Heart right ventricle (tissue), 16 donors: ENCODE measurements around the gene DHCR7. TPM values are rescaled to one million over a fixed set of nuclear protein-coding genes. Genes with fewer than 3 reads are reported as not detected.

Experiments
- ATAC-seq, 8 donors: fragments of 200-7000 bp; cut with Tn5 transposase; one replicate each; pipeline ENCODE4 v1.9.1; 2020; ENCODE audit warnings: mild to moderate bottlenecking in 8 of 8, moderate library complexity in 8 of 8, moderate number of reproducible peaks in 1 of 8
- DNase-seq, 2 donors: peaks; one replicate each; pipeline ENCODE4 v3.0.0-alpha.2; 2020
- H3K27ac ChIP-seq, 10 donors: fragments of 200-600 bp; sonication (generic) in 2 of 10; one replicate each; pipeline versions ENCODE4 v1.5.0 to v1.8.0; 2020 to 2022; ENCODE audit warnings: mild to moderate bottlenecking in 3 of 10
- H3K27me3 ChIP-seq, 7 donors: fragments of 200-600 bp; one replicate each; pipeline ENCODE4 v1.8.0; 2021 to 2022; ENCODE audit warnings: mild to moderate bottlenecking in 2 of 7
- H3K36me3 ChIP-seq, 9 donors: fragments of 200-600 bp; sonication (generic) in 1 of 9; one replicate each; pipeline versions ENCODE4 v1.5.0 to v1.8.0; 2020 to 2022; ENCODE audit warnings: mild to moderate bottlenecking in 2 of 9
- H3K4me1 ChIP-seq, 9 donors: fragments of 200-600 bp; sonication (generic) in 1 of 9; one replicate each; pipeline versions ENCODE4 v1.5.0 to v1.8.0; 2020 to 2022; ENCODE audit warnings: mild to moderate bottlenecking in 4 of 9
- H3K4me3 ChIP-seq, 10 donors: fragments of 200-600 bp; sonication (generic) in 2 of 10; one replicate each; pipeline versions ENCODE4 v1.5.0 to v1.8.0; 2020 to 2022; ENCODE audit warnings: mild to moderate bottlenecking in 7 of 10, moderate library complexity in 2 of 10
- H3K9me3 ChIP-seq, 11 donors: fragments of 200-600 bp in 10 of 11; sonication (generic) in 2 of 11; one replicate each; pipeline versions ENCODE4 v1.5.0 to v1.8.0; 2013 to 2022; ENCODE audit warnings: mild to moderate bottlenecking in 2 of 11, control low read depth in 1 of 11, moderate library complexity in 1 of 11
- WGBS, 2 donors: extraction: QIAGEN DNeasy Blood & Tissue Kit; methylation state at CpG; one replicate each; pipeline ENCODE4 v1.1.7; 2013; ENCODE audit warnings: inconsistent platforms in 1 of 2; 5-methylcytosine and 5-hydroxymethylcytosine counted together
- intact Hi-C, 10 donors: fragments of 100-400 bp; cut with DNase I; formaldehyde crosslinking; loops; one replicate each; pipeline versions ENCODE4 v1.11.1 to v1.14.2; 2022
- polyA plus RNA-seq, 2 donors: library from polyadenylated mRNA; stranded (reverse); fragments of 200-250 nt; gene quantifications; one replicate each; pipeline ENCODE4 v1.2.3, GENCODE V29; 2013
- total RNA-seq, 10 donors: library from RNA; stranded (reverse); fragmentation: NEBNext Ultra II Directional in 3 of 10; extraction: Animal tissue kit (Norgen Biotek cat#: 25700) in 3 of 10; gene quantifications; one replicate each; pipeline versions ENCODE4 v1.2.1 to v1.2.4, GENCODE V29; 2021 to 2023
- TF ChIP-seq, protein P1 (sequence below), 9 donors: fragments of 200-600 bp; sonication (generic) in 2 of 9; IDR thresholded peaks; one replicate each; pipeline versions ENCODE4 v1.5.0 to v1.8.0; 2021 to 2022; ENCODE audit warnings: antibody characterized with exemption in 9 of 9, mild to moderate bottlenecking in 5 of 9, moderate library complexity in 1 of 9
- donor health status: Arrhythmogenic right ventricular cardiomyopathy.
- donor health status: ischemic (EF 13 %, LVEDD 7.1; RV severe dilation, severe dysfunction).
- donor health status: healthy with polysubstance abuse.
- donor health status: DM: no; HTN: yes; CAD: no.
- donor health status: DM: no; HTN: no; CAD: no.
- donor health status: ischemic (EF 25% LVEDD 6.9; RV normal size, moderate dysfunction).
- donor health status: ischemic (EF 25% LVEDD 5.7; RV mildly dilated, moderate dysfunction).
- donor health status: healthy.
- donor health status: DM: yes; HTN: yes; CAD: no.
- donor health status: Ischemic cardiomyopathy.
- donor health status: ischemic (EF 35%, LVEDD 5.7; RV mildly dilated, moderate dysfunction).
- donor health status: nonischemic (EF 11% LVEDD 7.7; RV severe dilation, severe dysfunction).
- donor health status: DM: yes; HTN: yes; CAD: no.
- donor health status: PGD.
- donor health status: ischemic (EF 29% LVEDD 5.4; RV normal size, mild dysfunction).
- donor health status: nonischemic (EF 23%, LVEDD 6.1; RV moderate dilation, normal function).

The DHCR7 gene
- total and polyA plus RNA-seq, 12 donors: 13.5 to 49.6 (median 28.1) TPM

- peak in 5 of 8 donors; percentile 20 to 66 (median 58) for ATAC-seq
- intact Hi-C loops: no loop called here
- H3K27ac ChIP-seq: no peak overlapping the region
These were observed 19.2 kb downstream of the DHCR7 start for GRCh38 chr11:71428861-71429435.

DNA sequence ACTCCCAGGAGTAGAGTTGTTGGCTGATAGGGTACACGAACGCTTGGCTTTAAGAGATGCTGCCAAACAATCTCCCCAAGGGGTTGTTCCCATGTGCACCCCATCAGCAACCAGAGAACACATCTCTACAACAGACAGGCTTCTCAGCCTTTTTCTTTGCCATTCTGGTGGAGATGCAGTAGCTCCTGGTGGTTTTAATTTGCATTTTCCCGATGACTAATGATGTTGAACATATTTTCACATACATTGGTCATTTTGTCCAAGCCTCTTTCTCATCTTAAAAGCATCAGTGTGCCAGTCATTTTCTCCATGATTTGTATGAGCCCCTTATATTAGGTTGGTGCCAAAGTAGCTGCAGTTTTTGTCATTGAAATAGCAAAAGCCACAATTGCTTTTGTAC lies 21.8 kb downstream of the DHCR7 start:
- no peak for ATAC-seq
- DNase-seq: no peak
- H3K4me3 ChIP-seq: no peak overlapping the region
- H3K4me1 ChIP-seq: peaks cover 0 to 14% (median 0%) of the 10 kb centered on the region in 9 donors
- H3K27me3 ChIP-seq: peaks cover 0 to 5% (median 0%) of the 10 kb centered on the region in 7 donors
- intact Hi-C loops: no loop called here
- TF ChIP-seq, protein P1, sequence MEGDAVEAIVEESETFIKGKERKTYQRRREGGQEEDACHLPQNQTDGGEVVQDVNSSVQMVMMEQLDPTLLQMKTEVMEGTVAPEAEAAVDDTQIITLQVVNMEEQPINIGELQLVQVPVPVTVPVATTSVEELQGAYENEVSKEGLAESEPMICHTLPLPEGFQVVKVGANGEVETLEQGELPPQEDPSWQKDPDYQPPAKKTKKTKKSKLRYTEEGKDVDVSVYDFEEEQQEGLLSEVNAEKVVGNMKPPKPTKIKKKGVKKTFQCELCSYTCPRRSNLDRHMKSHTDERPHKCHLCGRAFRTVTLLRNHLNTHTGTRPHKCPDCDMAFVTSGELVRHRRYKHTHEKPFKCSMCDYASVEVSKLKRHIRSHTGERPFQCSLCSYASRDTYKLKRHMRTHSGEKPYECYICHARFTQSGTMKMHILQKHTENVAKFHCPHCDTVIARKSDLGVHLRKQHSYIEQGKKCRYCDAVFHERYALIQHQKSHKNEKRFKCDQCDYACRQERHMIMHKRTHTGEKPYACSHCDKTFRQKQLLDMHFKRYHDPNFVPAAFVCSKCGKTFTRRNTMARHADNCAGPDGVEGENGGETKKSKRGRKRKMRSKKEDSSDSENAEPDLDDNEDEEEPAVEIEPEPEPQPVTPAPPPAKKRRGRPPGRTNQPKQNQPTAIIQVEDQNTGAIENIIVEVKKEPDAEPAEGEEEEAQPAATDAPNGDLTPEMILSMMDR (IDR thresholded peaks at IDR 0.05): no peak
- peaks cover 0 to 4% (median 0%) of the 10 kb centered on the region in 11 donors for H3K9me3 ChIP-seq
- no peak overlapping the region for H3K27ac ChIP-seq
- no peaks in the 10 kb centered on the region for H3K36me3 ChIP-seq
- 77 to 78% methylated on average over 3 of the region's 3 CpGs for WGBS, 2 donors

More at GRCh38 chr11:71428861-71429435, 19.2 kb downstream of the DHCR7 start:
- H3K4me3 ChIP-seq: no peak overlapping the region
- TF ChIP-seq, protein P1 (IDR thresholded peaks at IDR 0.05): no peak
- H3K36me3 ChIP-seq: no peaks in the 10 kb centered on the region
- peaks cover 0 to 4% (median 0%) of the 10 kb centered on the region in 11 donors for H3K9me3 ChIP-seq
- peaks cover 0 to 21% (median 12%) of the 10 kb centered on the region in 9 donors for H3K4me1 ChIP-seq
- WGBS, 2 donors: 59 to 69% methylated on average over 7 of the region's 7 CpGs
- DNase-seq: peak in 1 of 2 donors; percentile 52
- H3K27me3 ChIP-seq: no peaks in the 10 kb centered on the region

GRCh38 chr11:71425860-71426259 lies 22.3 kb downstream of the DHCR7 start:
- intact Hi-C loops: no loop called here
- H3K4me1 ChIP-seq: peaks cover 0 to 14% (median 0%) of the 10 kb centered on the region in 9 donors
- ATAC-seq: no peak
- peaks cover 0 to 8% (median 0%) of the 10 kb centered on the region in 7 donors for H3K27me3 ChIP-seq
- H3K36me3 ChIP-seq: no peaks in the 10 kb centered on the region
- TF ChIP-seq, protein P1 (IDR thresholded peaks at IDR 0.05): no peak
- DNase-seq: no peak
- 72 to 77% methylated on average over 4 of the region's 4 CpGs for WGBS, 2 donors
- no peak overlapping the region for H3K27ac ChIP-seq
- peaks cover 0 to 4% (median 0%) of the 10 kb centered on the region in 11 donors for H3K9me3 ChIP-seq
- no peak overlapping the region for H3K4me3 ChIP-seq

- TF ChIP-seq, protein P1 (IDR thresholded peaks at IDR 0.05): no peak
- Histone ChIP-seq H3K9me3 (peaks cover 0 to 4% (median 0%) of the 10 kb centered on the region in 11 donors), H3K36me3 (no peaks in the 10 kb centered on the region), H3K4me3 (no peak overlapping the region), H3K27ac (no peak overlapping the region), H3K4me1 (peaks cover 0 to 14% (median 0%) of the 10 kb centered on the region in 9 donors), H3K27me3 (peaks cover 0 to 8% (median 0%) of the 10 kb centered on the region in 7 donors)
- DNase-seq: no peak
- intact Hi-C loops: no loop called here
- ATAC-seq: no peak
- WGBS, 2 donors: 76 to 91% methylated on average over 2 of the region's 2 CpGs
These were observed 22.8 kb downstream of the DHCR7 start for GRCh38 chr11:71425409-71425808.
